SK-N-SH treated with all-trans-retinoic acid at 6 μM for 48 hours (cell line): ENCODE measurements around the gene FAM13A.

ENCODE experiments used
- ATAC-seq: fragments of 200-7000 bp; cut with Tn5 transposase; 3 replicates; pipeline ENCODE4 v1.9.1; 2020; ENCODE audit warnings: mild to moderate bottlenecking, moderate library complexity
- ARNTL ChIP-seq: fragments of 450-650 bp; formaldehyde crosslinking; IDR thresholded peaks from 2 replicates; pipeline ENCODE4 v1.5.0; 2020; ENCODE audit warnings: low read depth, mild to moderate bottlenecking, moderate library complexity, borderline replicate concordance
- BACH2 ChIP-seq: fragments of 250-450 bp; sonication (Bioruptor Pico); IDR thresholded peaks from 2 replicates; pipeline ENCODE4 v1.9.0; 2021; ENCODE audit warnings: mild to moderate bottlenecking, borderline replicate concordance
- CSDC2 ChIP-seq: fragments of 250-450 bp; sonication (Bioruptor Pico); IDR thresholded peaks from 2 replicates; pipeline ENCODE4 v1.5.0; 2020; ENCODE audit warnings: mild to moderate bottlenecking, moderate library complexity
- ESRRG ChIP-seq: fragments of 250-450 bp; sonication (Bioruptor Pico); IDR thresholded peaks from 2 replicates; pipeline ENCODE4 v1.6.1; 2021; ENCODE audit warnings: mild to moderate bottlenecking
- GLIS3 ChIP-seq: fragments of 250-450 bp; sonication (Bioruptor Pico); IDR thresholded peaks from 2 replicates; pipeline ENCODE4 v1.5.0; 2020; ENCODE audit warnings: mild to moderate bottlenecking, moderate library complexity
- ISL1 ChIP-seq: fragments of 250-450 bp; sonication (Bioruptor Pico); IDR thresholded peaks from 2 replicates; pipeline ENCODE4 v2.1.2; 2022; ENCODE audit warnings: mild to moderate bottlenecking, moderate library complexity
- OSR1 ChIP-seq: fragments of 250-450 bp; sonication (Bioruptor Pico); IDR thresholded peaks from 2 replicates; pipeline ENCODE4 v1.8.0; 2022; ENCODE audit warnings: moderate library complexity, mild to moderate bottlenecking, inconsistent platforms
- PATZ1 ChIP-seq: fragments of 250-450 bp; sonication (Bioruptor Pico); IDR thresholded peaks from 2 replicates; pipeline ENCODE4 v1.8.0; 2020; ENCODE audit warnings: mild to moderate bottlenecking, moderate library complexity, borderline replicate concordance
- POU6F1 ChIP-seq: fragments of 250-450 bp; sonication (Bioruptor Pico); IDR thresholded peaks from 2 replicates; pipeline ENCODE4 v1.8.0; 2021; ENCODE audit warnings: low read depth, mild to moderate bottlenecking, moderate library complexity, borderline replicate concordance
- PPARA ChIP-seq: fragments of 250-450 bp; sonication (Bioruptor Pico); IDR thresholded peaks from 2 replicates; pipeline ENCODE4 v1.5.0; 2020; ENCODE audit warnings: mild to moderate bottlenecking, borderline replicate concordance
- RARB ChIP-seq: fragments of 250-450 bp; sonication (Bioruptor Pico); IDR thresholded peaks from 2 replicates; pipeline ENCODE4 v1.8.0; 2021; ENCODE audit warnings: mild to moderate bottlenecking, moderate library complexity
- SNAI2 ChIP-seq: fragments of 250-450 bp; sonication (Bioruptor Pico); IDR thresholded peaks from 2 replicates; pipeline ENCODE4 v1.5.0; 2020; ENCODE audit warnings: mild to moderate bottlenecking, moderate library complexity
- TCF4 ChIP-seq: fragments of 250-450 bp; sonication (Bioruptor Pico); IDR thresholded peaks from 2 replicates; pipeline ENCODE4 v1.8.0; 2021; ENCODE audit warnings: mild to moderate bottlenecking, moderate library complexity, borderline replicate concordance
- TOX ChIP-seq: fragments of 250-450 bp; sonication (Bioruptor Pico); IDR thresholded peaks from 2 replicates; pipeline ENCODE4 v1.8.0; 2021; ENCODE audit warnings: mild to moderate bottlenecking, moderate library complexity, borderline replicate concordance
- ZC3H10 ChIP-seq: fragments of 250-450 bp; sonication (Bioruptor Pico); IDR thresholded peaks from 2 replicates; pipeline ENCODE4 v1.5.1; 2021; ENCODE audit warnings: mild to moderate bottlenecking, moderate library complexity
- ZFP3 ChIP-seq: fragments of 250-450 bp; sonication (Bioruptor Pico); IDR thresholded peaks from 2 replicates; pipeline ENCODE4 v1.5.0; 2020; ENCODE audit warnings: mild to moderate bottlenecking, moderate library complexity
- ZFP30 ChIP-seq: fragments of 450-650 bp; formaldehyde crosslinking; IDR thresholded peaks from 2 replicates; pipeline ENCODE4 v1.5.0; 2022; ENCODE audit warnings: mild to moderate bottlenecking, moderate library complexity
- ZNF565 ChIP-seq: fragments of 450-650 bp; formaldehyde crosslinking; conservative IDR thresholded peaks from 2 replicates; pipeline ENCODE4 v1.5.0; 2020; ENCODE audit warnings: low read depth, mild to moderate bottlenecking, moderate library complexity
- ZNF70 ChIP-seq: fragments of 450-650 bp; formaldehyde crosslinking; IDR thresholded peaks from 2 replicates; pipeline ENCODE4 v1.5.0; 2020; ENCODE audit warnings: mild to moderate bottlenecking, moderate library complexity
- TF ChIP-seq, protein P1 (sequence below): fragments of 250-450 bp; sonication (Bioruptor Pico); IDR thresholded peaks from 2 replicates; pipeline ENCODE4 v1.5.1; 2021; ENCODE audit warnings: mild to moderate bottlenecking, moderate library complexity
- TF ChIP-seq, protein P2 (sequence below): fragments of 250-450 bp; sonication (Bioruptor Pico); IDR thresholded peaks from 2 replicates; pipeline ENCODE4 v1.5.1; 2020; ENCODE audit warnings: low read depth, mild to moderate bottlenecking, moderate library complexity

The FAM13A gene

GRCh38 chr4:89029591-89029990 is 27.4 kb downstream of the FAM13A start:
- no peak for ATAC-seq
- no peak for TF ChIP-seq OSR1
- TF ChIP-seq, protein P1, sequence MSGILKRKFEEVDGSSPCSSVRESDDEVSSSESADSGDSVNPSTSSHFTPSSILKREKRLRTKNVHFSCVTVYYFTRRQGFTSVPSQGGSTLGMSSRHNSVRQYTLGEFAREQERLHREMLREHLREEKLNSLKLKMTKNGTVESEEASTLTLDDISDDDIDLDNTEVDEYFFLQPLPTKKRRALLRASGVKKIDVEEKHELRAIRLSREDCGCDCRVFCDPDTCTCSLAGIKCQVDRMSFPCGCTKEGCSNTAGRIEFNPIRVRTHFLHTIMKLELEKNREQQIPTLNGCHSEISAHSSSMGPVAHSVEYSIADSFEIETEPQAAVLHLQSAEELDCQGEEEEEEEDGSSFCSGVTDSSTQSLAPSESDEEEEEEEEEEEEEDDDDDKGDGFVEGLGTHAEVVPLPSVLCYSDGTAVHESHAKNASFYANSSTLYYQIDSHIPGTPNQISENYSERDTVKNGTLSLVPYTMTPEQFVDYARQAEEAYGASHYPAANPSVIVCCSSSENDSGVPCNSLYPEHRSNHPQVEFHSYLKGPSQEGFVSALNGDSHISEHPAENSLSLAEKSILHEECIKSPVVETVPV (CRISPR knock-in tag): no peak
- no peak for TF ChIP-seq ESRRG (CRISPR knock-in tag)
- TF ChIP-seq, protein P2, sequence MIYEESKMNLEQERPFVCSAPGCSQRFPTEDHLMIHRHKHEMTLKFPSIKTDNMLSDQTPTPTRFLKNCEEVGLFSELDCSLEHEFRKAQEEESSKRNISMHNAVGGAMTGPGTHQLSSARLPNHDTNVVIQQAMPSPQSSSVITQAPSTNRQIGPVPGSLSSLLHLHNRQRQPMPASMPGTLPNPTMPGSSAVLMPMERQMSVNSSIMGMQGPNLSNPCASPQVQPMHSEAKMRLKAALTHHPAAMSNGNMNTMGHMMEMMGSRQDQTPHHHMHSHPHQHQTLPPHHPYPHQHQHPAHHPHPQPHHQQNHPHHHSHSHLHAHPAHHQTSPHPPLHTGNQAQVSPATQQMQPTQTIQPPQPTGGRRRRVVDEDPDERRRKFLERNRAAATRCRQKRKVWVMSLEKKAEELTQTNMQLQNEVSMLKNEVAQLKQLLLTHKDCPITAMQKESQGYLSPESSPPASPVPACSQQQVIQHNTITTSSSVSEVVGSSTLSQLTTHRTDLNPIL: no peak
- no peak for TF ChIP-seq BACH2 (CRISPR knock-in tag)
- no peak for TF ChIP-seq PPARA
- TF ChIP-seq ISL1: no peak
- no peak for TF ChIP-seq ZC3H10 (CRISPR knock-in tag)
- no peak for TF ChIP-seq ZFP30
- TF ChIP-seq PATZ1: no peak
- TF ChIP-seq SNAI2 (CRISPR knock-in tag): no peak
- no peak for TF ChIP-seq TOX (CRISPR knock-in tag)
- no peak for TF ChIP-seq TCF4 (CRISPR knock-in tag)
- TF ChIP-seq GLIS3 (CRISPR knock-in tag): no peak
- TF ChIP-seq ARNTL (CRISPR knock-in tag): no peak
- no peak for TF ChIP-seq CSDC2 (CRISPR knock-in tag)
- TF ChIP-seq ZNF70 (CRISPR knock-in tag): no peak

- no peak for ATAC-seq
- TF ChIP-seq PATZ1 (no peak), TCF4 (CRISPR knock-in tag) (no peak), ZFP3 (CRISPR knock-in tag) (no peak), ZFP30 (no peak), CSDC2 (CRISPR knock-in tag) (no peak), RARB (CRISPR knock-in tag) (no peak), POU6F1 (CRISPR knock-in tag) (no peak), PPARA (no peak), BACH2 (CRISPR knock-in tag) (no peak), SNAI2 (CRISPR knock-in tag) (no peak), GLIS3 (CRISPR knock-in tag) (no peak)
- TF ChIP-seq, protein P1 (CRISPR knock-in tag): no peak
Measured at GRCh38 chr4:89026542-89026941, 30.4 kb downstream of the FAM13A start.

DNA sequence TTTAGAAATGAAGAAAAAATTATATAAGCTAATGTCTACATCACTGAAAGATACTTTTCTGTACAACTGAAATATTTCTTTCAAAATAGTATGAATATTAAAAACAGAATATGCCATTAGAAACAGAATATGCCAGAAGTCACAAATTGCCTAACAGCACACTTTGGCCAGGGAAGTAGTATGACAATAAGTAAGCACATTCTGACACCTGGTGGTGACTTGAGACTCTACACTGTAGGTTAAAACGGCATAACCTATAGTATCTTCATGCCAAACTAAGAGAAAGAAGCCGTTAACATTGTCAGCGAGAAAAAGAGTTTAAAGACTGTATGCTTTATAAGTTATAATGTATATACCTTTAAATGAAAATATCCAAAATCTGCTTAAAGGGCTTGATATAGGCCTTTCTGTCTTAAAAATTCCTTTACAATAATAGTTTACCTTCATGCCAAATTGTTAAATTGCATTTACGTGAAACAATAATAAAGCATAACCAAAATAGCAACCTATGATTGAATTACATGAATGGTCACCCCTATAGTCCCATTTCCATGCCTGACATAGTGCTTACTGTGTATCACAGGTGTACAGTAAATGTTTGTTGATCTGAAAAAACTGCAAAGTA is 32.8 kb downstream of the FAM13A start:
- ATAC-seq: peak; percentile 100
- TF ChIP-seq PPARA: no peak
- TF ChIP-seq, protein P1 (CRISPR knock-in tag): no peak
- no peak for TF ChIP-seq GLIS3 (CRISPR knock-in tag)
- no peak for TF ChIP-seq ZNF565
- TF ChIP-seq, protein P2: no peak
- no peak for TF ChIP-seq RARB (CRISPR knock-in tag)
- no peak for TF ChIP-seq ARNTL (CRISPR knock-in tag)
- no peak for TF ChIP-seq OSR1
